ENCODE measurements around the gene TAF5L.
"Not testable (repeated sequence)": the region's sequence is repeated elsewhere in the genome, so short reads cannot be mapped to it uniquely, and the experiment has no call there.

Gene TAF5L

GRCh38 chr1:229563241-229563640, 62.7 kb downstream of the TAF5L start:
- Histone ChIP-seq H3K18ac (ENCODE audit: low read length) (no peak overlapping the region), H3K9ac (ENCODE audit: low read length) (no peak overlapping the region), H3K4ac (ENCODE audit: low read depth, low read length) (no peak overlapping the region), H3K23ac (ENCODE audit: low read length) (no peak overlapping the region), H3K4me3 (ENCODE audit: low read depth, low read length) (no peak overlapping the region), H2BK5ac (ENCODE audit: low read depth, low read length, poor library complexity) (no peak overlapping the region), H3K4me1 (ENCODE audit: control insufficient read depth in 1 of 2, insufficient read depth in 2 of 2, low read length in 2 of 2) (peaks cover 0 to 8% of the 10 kb centered on the region in 2 experiments), H3K79me2 (ENCODE audit: control insufficient read depth, insufficient read depth, low read length, poor library complexity) (peaks cover 4% of the 10 kb centered on the region), H3K79me1 (ENCODE audit: low read length) (peaks cover 8% of the 10 kb centered on the region), H3K14ac (ENCODE audit: low read length) (no peak overlapping the region), H3K27me3 (ENCODE audit: insufficient read depth, low read length) (no peaks in the 10 kb centered on the region), H3K27ac (ENCODE audit: low read depth, low read length) (no peak overlapping the region), H2AFZ (ENCODE audit: insufficient read depth, low read length, poor library complexity) (no peak overlapping the region), H4K12ac (ENCODE audit: low read depth, low read length) (no peak overlapping the region), H3K36me3 (ENCODE audit: control insufficient read depth in 1 of 2, insufficient read depth in 2 of 2, low read length in 2 of 2) (no peaks in the 10 kb centered on the region), H2AK5ac (ENCODE audit: low read length) (no peak overlapping the region), H3K4me2 (ENCODE audit: low read length) (no peak overlapping the region), H4K8ac (ENCODE audit: low read depth, low read length) (no peak overlapping the region), H2BK12ac (ENCODE audit: low read length) (no peak overlapping the region), H3K9me3 (ENCODE audit: insufficient read depth, low read depth, low read length) (peaks cover 1% of the 10 kb centered on the region), H4K91ac (ENCODE audit: low read depth, low read length) (no peak overlapping the region), H2BK120ac (ENCODE audit: insufficient read depth, low read length, poor library complexity) (no peak overlapping the region)
- peak; percentile 55 to 58 for DNase-seq
- no CpG with 5 or more reads among the region's 7 CpGs for WGBS (ENCODE audit: extremely low coverage, insufficient coverage, insufficient read length)

DNA sequence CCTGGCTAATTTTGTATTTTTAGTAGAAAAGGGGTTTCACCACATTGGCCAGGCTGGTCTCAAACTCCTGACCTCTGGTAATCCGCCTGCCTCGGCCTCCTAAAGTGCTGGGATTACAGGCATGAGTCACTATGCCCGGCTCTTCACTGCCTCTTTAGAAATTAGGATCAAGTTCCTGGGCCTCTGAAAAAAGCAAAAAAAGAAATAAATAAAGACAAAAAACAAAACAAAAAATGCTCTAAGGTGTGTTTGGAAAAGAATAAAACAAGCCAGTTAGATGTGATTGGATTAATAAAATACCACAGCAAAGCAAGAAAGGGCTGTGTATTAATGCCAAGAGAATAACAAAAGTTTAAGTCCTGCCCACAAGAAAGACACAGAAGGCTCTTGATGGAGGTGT, 63.2 kb downstream of the TAF5L start:
- Histone ChIP-seq H4K91ac (ENCODE audit: low read depth, low read length) (no peak overlapping the region), H3K9me3 (ENCODE audit: insufficient read depth, low read depth, low read length) (peaks cover 1% of the 10 kb centered on the region), H2AK5ac (ENCODE audit: low read length) (no peak overlapping the region), H4K12ac (ENCODE audit: low read depth, low read length) (no peak overlapping the region), H2BK5ac (ENCODE audit: low read depth, low read length, poor library complexity) (no peak overlapping the region), H3K4me1 (ENCODE audit: control insufficient read depth in 1 of 2, insufficient read depth in 2 of 2, low read length in 2 of 2) (peaks cover 0 to 8% of the 10 kb centered on the region in 2 experiments), H3K23ac (ENCODE audit: low read length) (no peak overlapping the region), H3K36me3 (ENCODE audit: control insufficient read depth in 1 of 2, insufficient read depth in 2 of 2, low read length in 2 of 2) (no peaks in the 10 kb centered on the region), H3K4me2 (ENCODE audit: low read length) (no peak overlapping the region), H3K18ac (ENCODE audit: low read length) (no peak overlapping the region), H3K79me1 (ENCODE audit: low read length) (peaks cover 10% of the 10 kb centered on the region), H3K4me3 (ENCODE audit: low read depth, low read length) (no peak overlapping the region), H3K27me3 (ENCODE audit: insufficient read depth, low read length) (no peaks in the 10 kb centered on the region), H2BK120ac (ENCODE audit: insufficient read depth, low read length, poor library complexity) (no peak overlapping the region), H4K8ac (ENCODE audit: low read depth, low read length) (no peak overlapping the region), H3K79me2 (ENCODE audit: control insufficient read depth, insufficient read depth, low read length, poor library complexity) (peaks cover 7% of the 10 kb centered on the region), H3K14ac (ENCODE audit: low read length) (no peak overlapping the region), H2AFZ (ENCODE audit: insufficient read depth, low read length, poor library complexity) (no peak overlapping the region), H3K9ac (ENCODE audit: low read length) (no peak overlapping the region), H3K4ac (ENCODE audit: low read depth, low read length) (no peak overlapping the region), H3K27ac (ENCODE audit: low read depth, low read length) (no peak overlapping the region), H2BK12ac (ENCODE audit: low read length) (no peak overlapping the region)
- no CpG with 5 or more reads among the region's 3 CpGs for WGBS (ENCODE audit: extremely low coverage, insufficient coverage, insufficient read length)
- DNase-seq: no peak

DNA sequence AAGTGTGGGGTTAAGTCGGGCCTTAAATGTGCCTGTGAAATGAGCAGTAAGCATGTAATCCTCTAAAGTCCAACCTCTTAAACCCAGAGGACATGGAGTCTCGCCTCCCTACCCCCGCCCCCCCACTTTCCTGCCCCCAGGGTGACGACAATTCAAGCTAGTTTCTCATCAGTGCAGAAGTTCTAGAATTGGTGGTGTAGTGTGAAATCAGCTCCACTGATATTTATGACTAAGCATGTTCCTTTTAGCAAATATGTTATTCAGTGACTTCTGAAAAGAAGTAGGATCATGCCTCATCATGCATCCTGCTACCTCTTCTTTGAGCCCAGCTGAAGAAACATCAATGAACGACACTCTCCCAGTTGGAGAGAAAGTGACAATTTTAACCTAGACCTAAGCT, 64.8 kb downstream of the TAF5L start:
- 100% methylated on average over 1 of the region's 5 CpGs for WGBS (ENCODE audit: extremely low coverage, insufficient coverage, insufficient read length)
- Histone ChIP-seq H3K4me1 (ENCODE audit: control insufficient read depth in 1 of 2, insufficient read depth in 2 of 2, low read length in 2 of 2) (peaks cover 0 to 11% of the 10 kb centered on the region in 2 experiments), H2BK5ac (ENCODE audit: low read depth, low read length, poor library complexity) (no peak overlapping the region), H2AK5ac (ENCODE audit: low read length) (no peak overlapping the region), H2AFZ (ENCODE audit: insufficient read depth, low read length, poor library complexity) (no peak overlapping the region), H3K23ac (ENCODE audit: low read length) (no peak overlapping the region), H3K4me3 (ENCODE audit: low read depth, low read length) (no peak overlapping the region), H4K91ac (ENCODE audit: low read depth, low read length) (no peak overlapping the region), H3K9me3 (ENCODE audit: insufficient read depth, low read depth, low read length) (no peaks in the 10 kb centered on the region), H3K27me3 (ENCODE audit: insufficient read depth, low read length) (no peaks in the 10 kb centered on the region), H3K79me2 (ENCODE audit: control insufficient read depth, insufficient read depth, low read length, poor library complexity) (peaks cover 8% of the 10 kb centered on the region), H3K36me3 (ENCODE audit: control insufficient read depth in 1 of 2, insufficient read depth in 2 of 2, low read length in 2 of 2) (no peaks in the 10 kb centered on the region), H4K8ac (ENCODE audit: low read depth, low read length) (no peak overlapping the region), H2BK120ac (ENCODE audit: insufficient read depth, low read length, poor library complexity) (no peak overlapping the region), H3K9ac (ENCODE audit: low read length) (no peak overlapping the region), H3K4ac (ENCODE audit: low read depth, low read length) (no peak overlapping the region), H2BK12ac (ENCODE audit: low read length) (no peak overlapping the region), H4K12ac (ENCODE audit: low read depth, low read length) (no peak overlapping the region), H3K79me1 (ENCODE audit: low read length) (peaks cover 10% of the 10 kb centered on the region), H3K14ac (ENCODE audit: low read length) (no peak overlapping the region), H3K18ac (ENCODE audit: low read length) (no peak overlapping the region), H3K27ac (ENCODE audit: low read depth, low read length) (no peak overlapping the region), H3K4me2 (ENCODE audit: low read length) (no peak overlapping the region)
- no peak for DNase-seq

- H3K18ac ChIP-seq (ENCODE audit: low read length); H3K27me3 ChIP-seq (ENCODE audit: insufficient read depth, low read length); DNase-seq; H3K23ac ChIP-seq (ENCODE audit: low read length); H4K91ac ChIP-seq (ENCODE audit: low read depth, low read length); H3K79me1 ChIP-seq (ENCODE audit: low read length); H3K4ac ChIP-seq (ENCODE audit: low read depth, low read length); H4K8ac ChIP-seq (ENCODE audit: low read depth, low read length); H2BK5ac ChIP-seq (ENCODE audit: low read depth, low read length, poor library complexity); H3K79me2 ChIP-seq (ENCODE audit: control insufficient read depth, insufficient read depth, low read length, poor library complexity); H3K27ac ChIP-seq (ENCODE audit: low read depth, low read length); H2AFZ ChIP-seq (ENCODE audit: insufficient read depth, low read length, poor library complexity); H3K9ac ChIP-seq (ENCODE audit: low read length); H4K12ac ChIP-seq (ENCODE audit: low read depth, low read length); H2BK120ac ChIP-seq (ENCODE audit: insufficient read depth, low read length, poor library complexity); H3K9me3 ChIP-seq (ENCODE audit: insufficient read depth, low read depth, low read length); H2BK12ac ChIP-seq (ENCODE audit: low read length); H3K36me3 ChIP-seq (ENCODE audit: control insufficient read depth in 1 of 2, insufficient read depth in 2 of 2, low read length in 2 of 2); H3K4me3 ChIP-seq (ENCODE audit: low read depth, low read length); H2AK5ac ChIP-seq (ENCODE audit: low read length); H3K4me2 ChIP-seq (ENCODE audit: low read length); H3K14ac ChIP-seq (ENCODE audit: low read length): not testable (repeated sequence)
- H3K4me1 ChIP-seq (ENCODE audit: control insufficient read depth in 1 of 2, insufficient read depth in 2 of 2, low read length in 2 of 2): peaks cover 0 to 11% of the 10 kb centered on the region in 2 experiments
- WGBS (ENCODE audit: extremely low coverage, insufficient coverage, insufficient read length): no CpG with 5 or more reads among the region's 15 CpGs
Observed at GRCh38 chr1:229560124-229560523, 65.8 kb downstream of the TAF5L start.
